Measurements from ENCODE around the gene ABL2.

Gene ABL2

GRCh38 chr1:179108644-179109043 is 120.8 kb downstream of the ABL2 start:
- no peaks in the 10 kb centered on the region for H3K27me3 ChIP-seq (ENCODE audit: control insufficient read depth in 3 of 3, insufficient read depth in 3 of 3, low read depth in 1 of 3, low read length in 3 of 3)
- H3K14ac ChIP-seq (ENCODE audit: low read length), result no peak overlapping the region
- H2AFZ ChIP-seq (ENCODE audit: low read length), result no peak overlapping the region
- no peak overlapping the region for H3K4me2 ChIP-seq (ENCODE audit: insufficient read depth, low read length, poor library complexity, severe bottlenecking)
- H2BK120ac ChIP-seq (ENCODE audit: low read depth, low read length), result no peak overlapping the region
- no peak for DNase-seq (ENCODE audit: low spot score)
- no peak overlapping the region for H3K4me3 ChIP-seq (ENCODE audit: low read length in 2 of 2)
- H2BK12ac ChIP-seq (ENCODE audit: low read length), result no peak overlapping the region
- H4K91ac ChIP-seq (ENCODE audit: low read depth, low read length, poor library complexity), result no peak overlapping the region
- H3K4ac ChIP-seq (ENCODE audit: low read length), result no peak overlapping the region
- H2BK5ac ChIP-seq (ENCODE audit: low read length), result no peak overlapping the region
- no peaks in the 10 kb centered on the region for H3K9me3 ChIP-seq (replicated peaks in 1 of 2; ENCODE audit: control insufficient read depth in 2 of 2, insufficient read depth in 1 of 2, low read depth in 1 of 2, low read length in 2 of 2)
- no peak overlapping the region for H3K18ac ChIP-seq (ENCODE audit: low read length)
- H3K79me1 ChIP-seq (ENCODE audit: low read depth, low read length), result no peaks in the 10 kb centered on the region
- no peak overlapping the region for H3K27ac ChIP-seq (replicated peaks; ENCODE audit: low read length)
- WGBS, 2 donors (ENCODE audit: extremely low coverage in 2 of 2, insufficient read length in 2 of 2, insufficient replicate concordance in 1 of 2), result no CpG with 5 or more reads among the region's 2 CpGs
- H3K23ac ChIP-seq (ENCODE audit: low read depth, low read length, poor library complexity), result no peak overlapping the region
- H3K4me1 ChIP-seq (ENCODE audit: control insufficient read depth in 2 of 2, insufficient read depth in 1 of 2, low read depth in 1 of 2, low read length in 2 of 2), result peaks cover 0 to under 1% of the 10 kb centered on the region in 2 donors
- peaks cover 22 to 73% of the 10 kb centered on the region in 2 donors for H3K36me3 ChIP-seq (replicated peaks in 1 of 2; ENCODE audit: control insufficient read depth in 2 of 2, insufficient read depth in 2 of 2, low read length in 2 of 2)
- H2AK5ac ChIP-seq (ENCODE audit: low read depth, low read length), result no peak overlapping the region
- H3K9ac ChIP-seq (ENCODE audit: low read depth, low read length, poor library complexity), result no peak overlapping the region
- no peak overlapping the region for H4K8ac ChIP-seq (ENCODE audit: low read depth, low read length)
- no peak overlapping the region for H2BK15ac ChIP-seq (ENCODE audit: low read length)

- no peak overlapping the region for H3K18ac ChIP-seq (ENCODE audit: low read length)
- no peak overlapping the region for H2AK5ac ChIP-seq (ENCODE audit: low read depth, low read length)
- H3K4me2 ChIP-seq (ENCODE audit: insufficient read depth, low read length, poor library complexity, severe bottlenecking), result no peak overlapping the region
- peaks cover 0 to 2% of the 10 kb centered on the region in 2 donors for H3K4me1 ChIP-seq (ENCODE audit: control insufficient read depth in 2 of 2, insufficient read depth in 1 of 2, low read depth in 1 of 2, low read length in 2 of 2)
- H2BK5ac ChIP-seq (ENCODE audit: low read length), result no peak overlapping the region
- no peak overlapping the region for H2AFZ ChIP-seq (ENCODE audit: low read length)
- H3K4me3 ChIP-seq (ENCODE audit: low read length in 2 of 2), result no peak overlapping the region
- no CpG with 5 or more reads among the region's 15 CpGs for WGBS, 2 donors (ENCODE audit: extremely low coverage in 2 of 2, insufficient read length in 2 of 2, insufficient replicate concordance in 1 of 2)
- H3K9me3 ChIP-seq (replicated peaks in 1 of 2; ENCODE audit: control insufficient read depth in 2 of 2, insufficient read depth in 1 of 2, low read depth in 1 of 2, low read length in 2 of 2), result no peaks in the 10 kb centered on the region
- H3K23ac ChIP-seq (ENCODE audit: low read depth, low read length, poor library complexity), result no peak overlapping the region
- no peak overlapping the region for H4K8ac ChIP-seq (ENCODE audit: low read depth, low read length)
- H3K4ac ChIP-seq (ENCODE audit: low read length), result no peak overlapping the region
- H3K9ac ChIP-seq (ENCODE audit: low read depth, low read length, poor library complexity), result no peak overlapping the region
- no peaks in the 10 kb centered on the region for H3K27me3 ChIP-seq (ENCODE audit: control insufficient read depth in 3 of 3, insufficient read depth in 3 of 3, low read depth in 1 of 3, low read length in 3 of 3)
- no peak overlapping the region for H4K91ac ChIP-seq (ENCODE audit: low read depth, low read length, poor library complexity)
- no peaks in the 10 kb centered on the region for H3K79me1 ChIP-seq (ENCODE audit: low read depth, low read length)
- H3K14ac ChIP-seq (ENCODE audit: low read length), result no peak overlapping the region
- H3K27ac ChIP-seq (replicated peaks; ENCODE audit: low read length), result no peak overlapping the region
- no peak for DNase-seq (ENCODE audit: low spot score)
- H2BK15ac ChIP-seq (ENCODE audit: low read length), result no peak overlapping the region
- H2BK12ac ChIP-seq (ENCODE audit: low read length), result no peak overlapping the region
- H2BK120ac ChIP-seq (ENCODE audit: low read depth, low read length), result no peak overlapping the region
- H3K36me3 ChIP-seq (replicated peaks in 1 of 2; ENCODE audit: control insufficient read depth in 2 of 2, insufficient read depth in 2 of 2, low read length in 2 of 2), result peaks cover 22 to 72% of the 10 kb centered on the region in 2 donors
Measured at GRCh38 chr1:179107706-179108629, 121.5 kb downstream of the ABL2 start.

GRCh38 chr1:179105393-179105792 is 124.1 kb downstream of the ABL2 start:
- Histone ChIP-seq H3K4me3 (ENCODE audit: low read length in 2 of 2) (no peak overlapping the region), H2AK5ac (ENCODE audit: low read depth, low read length) (no peak overlapping the region), H3K18ac (ENCODE audit: low read length) (no peak overlapping the region), H2BK12ac (ENCODE audit: low read length) (no peak overlapping the region), H3K79me1 (ENCODE audit: low read depth, low read length) (no peaks in the 10 kb centered on the region), H3K14ac (ENCODE audit: low read length) (no peak overlapping the region), H3K36me3 (replicated peaks in 1 of 2; ENCODE audit: control insufficient read depth in 2 of 2, insufficient read depth in 2 of 2, low read length in 2 of 2) (peaks cover 19 to 62% of the 10 kb centered on the region in 2 donors), H4K91ac (ENCODE audit: low read depth, low read length, poor library complexity) (no peak overlapping the region), H3K27ac (replicated peaks; ENCODE audit: low read length) (no peak overlapping the region), H3K9me3 (replicated peaks in 1 of 2; ENCODE audit: control insufficient read depth in 2 of 2, insufficient read depth in 1 of 2, low read depth in 1 of 2, low read length in 2 of 2) (no peaks in the 10 kb centered on the region), H2BK120ac (ENCODE audit: low read depth, low read length) (no peak overlapping the region), H3K23ac (ENCODE audit: low read depth, low read length, poor library complexity) (no peak overlapping the region), H2BK5ac (ENCODE audit: low read length) (no peak overlapping the region), H3K4me1 (ENCODE audit: control insufficient read depth in 2 of 2, insufficient read depth in 1 of 2, low read depth in 1 of 2, low read length in 2 of 2) (peaks cover 0 to 2% of the 10 kb centered on the region in 2 donors), H2BK15ac (ENCODE audit: low read length) (no peak overlapping the region), H2AFZ (ENCODE audit: low read length) (no peak overlapping the region), H3K9ac (ENCODE audit: low read depth, low read length, poor library complexity) (no peak overlapping the region), H3K4ac (ENCODE audit: low read length) (no peak overlapping the region), H3K4me2 (ENCODE audit: insufficient read depth, low read length, poor library complexity, severe bottlenecking) (no peak overlapping the region), H4K8ac (ENCODE audit: low read depth, low read length) (no peak overlapping the region), H3K27me3 (ENCODE audit: control insufficient read depth in 3 of 3, insufficient read depth in 3 of 3, low read depth in 1 of 3, low read length in 3 of 3) (no peaks in the 10 kb centered on the region)
- WGBS, 2 donors (ENCODE audit: extremely low coverage in 2 of 2, insufficient read length in 2 of 2, insufficient replicate concordance in 1 of 2), result no CpG with 5 or more reads among the region's 7 CpGs
- no peak for DNase-seq (ENCODE audit: low spot score)

GRCh38 chr1:179104611-179105250 is 124.7 kb downstream of the ABL2 start:
- H4K8ac ChIP-seq (ENCODE audit: low read depth, low read length), result no peak overlapping the region
- H2BK15ac ChIP-seq (ENCODE audit: low read length), result no peak overlapping the region
- H4K91ac ChIP-seq (ENCODE audit: low read depth, low read length, poor library complexity), result no peak overlapping the region
- no peak overlapping the region for H2AFZ ChIP-seq (ENCODE audit: low read length)
- H3K4me2 ChIP-seq (ENCODE audit: insufficient read depth, low read length, poor library complexity, severe bottlenecking), result no peak overlapping the region
- no peak overlapping the region for H2BK120ac ChIP-seq (ENCODE audit: low read depth, low read length)
- H3K23ac ChIP-seq (ENCODE audit: low read depth, low read length, poor library complexity), result no peak overlapping the region
- H3K36me3 ChIP-seq (replicated peaks in 1 of 2; ENCODE audit: control insufficient read depth in 2 of 2, insufficient read depth in 2 of 2, low read length in 2 of 2), result peaks cover 16 to 59% of the 10 kb centered on the region in 2 donors
- H3K27ac ChIP-seq (replicated peaks; ENCODE audit: low read length), result no peak overlapping the region
- no peak for DNase-seq (ENCODE audit: low spot score)
- no peak overlapping the region for H2AK5ac ChIP-seq (ENCODE audit: low read depth, low read length)
- no peak overlapping the region for H3K4ac ChIP-seq (ENCODE audit: low read length)
- no peaks in the 10 kb centered on the region for H3K9me3 ChIP-seq (replicated peaks in 1 of 2; ENCODE audit: control insufficient read depth in 2 of 2, insufficient read depth in 1 of 2, low read depth in 1 of 2, low read length in 2 of 2)
- no peak overlapping the region for H2BK5ac ChIP-seq (ENCODE audit: low read length)
- no peak overlapping the region for H3K9ac ChIP-seq (ENCODE audit: low read depth, low read length, poor library complexity)
- H2BK12ac ChIP-seq (ENCODE audit: low read length), result no peak overlapping the region
- H3K4me3 ChIP-seq (ENCODE audit: low read length in 2 of 2), result no peak overlapping the region
- H3K4me1 ChIP-seq (ENCODE audit: control insufficient read depth in 2 of 2, insufficient read depth in 1 of 2, low read depth in 1 of 2, low read length in 2 of 2), result peaks cover 0 to 2% of the 10 kb centered on the region in 2 donors
- no peaks in the 10 kb centered on the region for H3K79me1 ChIP-seq (ENCODE audit: low read depth, low read length)
- H3K18ac ChIP-seq (ENCODE audit: low read length), result no peak overlapping the region
- no peak overlapping the region for H3K14ac ChIP-seq (ENCODE audit: low read length)
- H3K27me3 ChIP-seq (ENCODE audit: control insufficient read depth in 3 of 3, insufficient read depth in 3 of 3, low read depth in 1 of 3, low read length in 3 of 3), result no peaks in the 10 kb centered on the region
- no CpG with 5 or more reads among the region's 3 CpGs for WGBS, 2 donors (ENCODE audit: extremely low coverage in 2 of 2, insufficient read length in 2 of 2, insufficient replicate concordance in 1 of 2)

Measured in neuronal stem cell (in vitro differentiated cells).